MCF 10A (cell line): ENCODE data around the gene TTLL6. TPM values are rescaled to one million over a fixed set of nuclear protein-coding genes. Genes with fewer than 3 reads are reported as not detected.
A peak's percentile ranks its signal among the peaks of the same experiment; 100 is the strongest.

Source experiments
- BruUV-seq: library from RNA; stranded (reverse); fragments of 400-500 nt; replicated peaks from 2 replicates; lab custom pipeline; 2021; lab: Mats Ljungman, UMichigan
- CTCF ChIA-PET: fragments of 300-600 bp; sonication (Branson Sonifier 250); formaldehyde crosslinking; extraction: SDS; loops from one replicate; lab custom pipeline; 2021; ENCODE audit warnings: antibody characterized with exemption, inconsistent platforms; lab: Yijun Ruan, JAX
- POLR2A ChIA-PET: fragments of 300-600, 350-650 bp; sonication (Branson Sonifier 250); formaldehyde crosslinking; extraction: SDS; loops from one replicate; lab custom pipeline; 2020; ENCODE audit warnings: antibody characterized with exemption, inconsistent platforms; lab: Yijun Ruan, JAX
- DNase-seq: peaks from one replicate; pipeline ENCODE4 v3.0.0-alpha.2; 2018; ENCODE audit not compliant: unreplicated experiment
- H3K27ac Mint-ChIP-seq: one replicate; pipeline ENCODE4 v1.8.0; 2022; ENCODE audit warnings: mild to moderate bottlenecking, low read depth, mixed read lengths; ENCODE audit not compliant: unreplicated experiment
- H3K27me3 Mint-ChIP-seq: one replicate; pipeline ENCODE4 v1.8.0; 2022; ENCODE audit warnings: mixed read lengths; ENCODE audit not compliant: insufficient read depth, unreplicated experiment
- H3K36me3 Mint-ChIP-seq: one replicate; pipeline ENCODE4 v1.8.0; 2022; ENCODE audit warnings: mild to moderate bottlenecking, moderate library complexity, mixed read lengths; ENCODE audit not compliant: insufficient read depth, unreplicated experiment
- H3K4me1 Mint-ChIP-seq: one replicate; pipeline ENCODE4 v1.8.0; 2022; ENCODE audit warnings: mixed read lengths; ENCODE audit not compliant: insufficient read depth, unreplicated experiment
- H3K4me3 Mint-ChIP-seq: one replicate; pipeline ENCODE4 v1.8.0; 2022; ENCODE audit warnings: mild to moderate bottlenecking, moderate library complexity, mixed read lengths; ENCODE audit not compliant: unreplicated experiment
- H3K9me3 Mint-ChIP-seq: one replicate; pipeline ENCODE4 v1.8.0; 2022; ENCODE audit warnings: mixed read lengths; ENCODE audit not compliant: unreplicated experiment
- intact Hi-C: fragments of 100-400 bp; cut with micrococcal nuclease; formaldehyde crosslinking; loops from 2 replicates; pipeline ENCODE4 v1.14.1; 2022
- total RNA-seq: library from RNA; stranded (reverse); gene quantifications from 2 replicates; pipeline ENCODE4 v1.2.3, GENCODE V29; 2022
- TF ChIP-seq, protein P1 (sequence below): fragments of 200-600 bp; IDR thresholded peaks from one replicate; pipeline ENCODE4 v1.8.0; 2022; ENCODE audit warnings: antibody characterized with exemption, mild to moderate bottlenecking; ENCODE audit not compliant: unreplicated experiment

Gene TTLL6
- total RNA-seq, 1 experiment from 2014 or later, result not detected

GRCh38 chr17:48795444-48796162 is 21.4 kb downstream of the TTLL6 start:
- TF ChIP-seq, protein P1, sequence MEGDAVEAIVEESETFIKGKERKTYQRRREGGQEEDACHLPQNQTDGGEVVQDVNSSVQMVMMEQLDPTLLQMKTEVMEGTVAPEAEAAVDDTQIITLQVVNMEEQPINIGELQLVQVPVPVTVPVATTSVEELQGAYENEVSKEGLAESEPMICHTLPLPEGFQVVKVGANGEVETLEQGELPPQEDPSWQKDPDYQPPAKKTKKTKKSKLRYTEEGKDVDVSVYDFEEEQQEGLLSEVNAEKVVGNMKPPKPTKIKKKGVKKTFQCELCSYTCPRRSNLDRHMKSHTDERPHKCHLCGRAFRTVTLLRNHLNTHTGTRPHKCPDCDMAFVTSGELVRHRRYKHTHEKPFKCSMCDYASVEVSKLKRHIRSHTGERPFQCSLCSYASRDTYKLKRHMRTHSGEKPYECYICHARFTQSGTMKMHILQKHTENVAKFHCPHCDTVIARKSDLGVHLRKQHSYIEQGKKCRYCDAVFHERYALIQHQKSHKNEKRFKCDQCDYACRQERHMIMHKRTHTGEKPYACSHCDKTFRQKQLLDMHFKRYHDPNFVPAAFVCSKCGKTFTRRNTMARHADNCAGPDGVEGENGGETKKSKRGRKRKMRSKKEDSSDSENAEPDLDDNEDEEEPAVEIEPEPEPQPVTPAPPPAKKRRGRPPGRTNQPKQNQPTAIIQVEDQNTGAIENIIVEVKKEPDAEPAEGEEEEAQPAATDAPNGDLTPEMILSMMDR, result no peak
- H3K27me3 Mint-ChIP-seq, result peaks cover 39% of the 10 kb centered on the region
- no peak overlapping the region for H3K4me3 Mint-ChIP-seq
- no TSS peak for BruUV-seq
- no peak overlapping the region for H3K27ac Mint-ChIP-seq
- H3K36me3 Mint-ChIP-seq, result no peaks in the 10 kb centered on the region
- ChIA-PET CTCF (interaction anchor here (0.6 kb wide), 1 partner anchor 71 kb away, joined by 4 read pairs; no protein-coding TSS in a partner anchor), POLR2A (no interaction called here)
- H3K9me3 Mint-ChIP-seq, result no peaks in the 10 kb centered on the region
- H3K4me1 Mint-ChIP-seq, result peaks cover 11% of the 10 kb centered on the region
- peak; percentile 31 for DNase-seq
- intact Hi-C loops, result no loop called here

DNA sequence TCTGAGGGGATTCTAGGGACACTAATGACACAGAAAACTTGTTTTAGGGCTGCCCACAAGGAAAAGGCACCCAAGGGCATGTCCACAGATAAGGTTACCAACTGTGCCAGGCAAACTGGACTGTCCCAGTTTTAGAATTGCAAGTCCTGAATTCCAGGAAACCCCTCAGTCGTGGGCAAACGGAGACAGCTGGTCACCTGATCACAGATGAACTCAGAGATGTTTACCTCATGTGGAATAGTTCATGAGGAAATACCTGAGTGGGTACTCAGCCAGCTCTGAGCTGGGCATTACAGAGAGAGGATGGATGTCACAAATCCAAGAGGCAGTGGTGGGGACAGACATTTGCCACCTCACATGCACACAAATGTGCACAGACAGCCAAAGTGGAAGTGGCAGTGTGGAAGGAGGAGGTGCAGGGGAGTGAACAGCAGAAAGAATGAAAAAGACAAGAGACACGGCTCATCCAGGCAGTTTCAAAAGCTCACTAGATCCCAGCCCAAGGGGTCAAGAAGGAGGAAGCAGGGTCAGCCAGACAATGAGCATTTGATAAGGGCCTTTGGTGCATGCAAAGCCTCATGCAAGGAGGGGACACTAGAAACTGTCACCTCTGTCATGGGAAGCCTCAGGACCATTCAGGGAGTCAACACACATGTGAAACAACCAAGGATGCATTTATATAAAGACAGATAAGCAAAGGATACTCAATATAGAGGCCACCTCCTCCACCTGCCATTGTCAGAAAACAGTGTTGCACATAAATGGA is 24.8 kb downstream of the TTLL6 start:
- Mint-ChIP-seq H3K4me3 (no peak overlapping the region), H3K36me3 (no peaks in the 10 kb centered on the region), H3K9me3 (no peaks in the 10 kb centered on the region), H3K4me1 (peaks cover 9% of the 10 kb centered on the region), H3K27me3 (peaks cover 36% of the 10 kb centered on the region), H3K27ac (no peak overlapping the region)
- TF ChIP-seq, protein P1, result no peak
- ChIA-PET CTCF (interaction anchor here (0.6 to 7.0 kb wide), 12 partner anchors 11 to 116 kb away, joined by 3 to 81 read pairs (median 6); partner anchors contain the start of genes HOXB13, PRAC1 and PRAC2), POLR2A (interaction anchor here (0.6 to 2.8 kb wide), 2 partner anchors 64 to 67 kb away, joined by 3 to 17 read pairs; partner anchors contain the start of gene HOXB13)
- no peak for DNase-seq
- no TSS peak for BruUV-seq
- intact Hi-C loops, result no loop called here

DNA sequence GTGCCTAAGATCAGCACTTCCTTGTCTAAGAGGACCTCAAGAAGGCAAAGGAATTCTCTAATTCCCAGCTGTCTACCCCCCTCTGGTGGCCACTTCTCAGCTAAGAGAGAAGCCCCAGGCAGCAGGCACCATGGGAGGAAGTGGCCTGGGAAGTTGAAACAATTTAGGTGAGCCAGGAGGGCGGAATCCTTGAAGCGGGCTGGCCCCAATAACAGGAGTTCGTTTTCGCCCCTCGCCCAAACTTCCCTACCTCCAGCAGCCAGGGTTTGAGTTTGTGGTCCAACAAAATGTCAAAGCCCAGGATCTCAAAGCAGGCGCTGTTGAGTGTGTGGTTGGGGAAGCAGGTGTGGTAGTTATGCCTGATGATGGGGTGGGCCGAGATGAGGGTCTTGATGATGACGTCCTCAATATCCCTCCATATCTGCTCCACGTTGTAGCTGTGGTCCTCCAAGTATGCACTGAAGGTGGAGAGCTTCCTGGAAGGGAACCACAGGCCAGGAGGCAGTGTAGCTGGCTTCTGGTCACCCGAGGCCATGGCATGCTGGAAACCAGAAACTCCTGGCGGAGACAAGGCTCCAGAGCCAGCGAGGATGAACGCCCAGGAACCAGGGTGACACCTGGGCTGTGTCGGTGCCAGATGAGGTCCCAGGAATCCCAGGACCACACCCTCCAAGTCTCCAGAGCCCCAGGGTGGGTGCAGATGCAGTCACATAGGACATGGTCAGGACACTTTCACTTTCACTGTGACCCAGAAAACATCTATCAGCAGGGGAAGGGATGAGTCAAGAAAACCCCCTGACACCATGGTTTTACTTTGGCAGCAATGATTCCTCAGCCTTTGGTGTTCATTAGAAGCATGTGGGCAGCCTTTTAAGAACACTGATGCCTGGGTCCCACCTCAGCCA is 25.6 kb downstream of the TTLL6 start:
- TF ChIP-seq, protein P1, result peak; percentile 68
- POLR2A ChIA-PET, result interaction anchor here (0.6 to 2.8 kb wide), 3 partner anchors 66 to 121 kb away, joined by 3 to 17 read pairs (median 8); no protein-coding TSS in a partner anchor
- Mint-ChIP-seq H3K4me1 (peaks cover 9% of the 10 kb centered on the region), H3K36me3 (no peaks in the 10 kb centered on the region), H3K9me3 (no peaks in the 10 kb centered on the region), H3K27me3 (peaks cover 44% of the 10 kb centered on the region), H3K4me3 (no peak overlapping the region), H3K27ac (no peak overlapping the region)
- peak; percentile 86 for DNase-seq
- CTCF ChIA-PET, result interaction anchor here (0.6 to 7.0 kb wide), 24 partner anchors 12 to 626 kb away, joined by 3 to 81 read pairs (median 4); partner anchors contain the start of genes HOXB13, PRAC1 and PRAC2
- intact Hi-C loops, result loop anchor here (1.0 kb wide), 3 partner anchors 67 to 120 kb away; no protein-coding TSS in a partner anchor
- BruUV-seq, result no TSS peak
